ENCODE measurements around the gene TMEM202. TPM values are rescaled to one million over a fixed set of nuclear protein-coding genes. Genes with fewer than 3 reads are reported as not detected.

The TMEM202 gene
- total and polyA plus RNA-seq, 2 experiments from 2014 or later: not detected

- TF ChIP-seq CTCF (conservative IDR thresholded peaks at IDR 0.05; ENCODE audit: low read depth in 2 of 2): no peak
Observed at GRCh38 chr15:72375501-72375845, 22.6 kb upstream of the TMEM202 start (continued).

- Histone ChIP-seq H3K27ac (ENCODE audit: low read depth) (peak within 1 kb of the TSS; percentile 89), H2AFZ (peak within 1 kb of the TSS; percentile 100), H4K20me1 (replicated peaks; ENCODE audit: insufficient read depth) (no peaks in the 10 kb centered on the region; the same call in 1 of the 2 replicates), H3F3A (replicated peaks; ENCODE audit: low read depth) (0 out of 2 replicates have a peak, but pooled peaks cover 4% of the 10 kb centered on the region), H3K4me1 (ENCODE audit: insufficient read depth) (peaks cover 11% of the 10 kb centered on the region; the same call in 1 of the 2 replicates), H3K27me3 (ENCODE audit: insufficient read depth) (no peaks in the 10 kb centered on the region), H3K9me2 (ENCODE audit: insufficient read depth) (no peaks in the 10 kb centered on the region), H3K4me3 (peak within 1 kb of the TSS; percentile 96), H3K4me2 (peak within 1 kb of the TSS; percentile 97), H3K79me2 (replicated peaks; ENCODE audit: insufficient read depth) (peaks cover 35% of the 10 kb centered on the region), H3K36me3 (ENCODE audit: insufficient read depth) (no peaks in the 10 kb centered on the region)
- Mint-ChIP-seq H3K27me3 (ENCODE audit: insufficient read depth, low read depth, poor library complexity) (peaks cover 15% of the 10 kb centered on the region), H3K9me3 (peaks cover 7% of the 10 kb centered on the region; the same call in 2 of the 3 replicates), H3K4me3 (peak within 1 kb of the TSS; percentile 93), H3K27ac (peak within 1 kb of the TSS; percentile 78), H3K36me3 (ENCODE audit: low read depth) (no peaks in the 10 kb centered on the region), H3K4me1 (peaks cover 18% of the 10 kb centered on the region)
- ATAC-seq: peak; percentile 98
- DNase-seq (ENCODE audit: low spot score): peak; percentile 99
- peak; percentile 98 for TF ChIP-seq POLR2AphosphoS5 (IDR thresholded peaks at IDR 0.05; ENCODE audit: low read depth)
- TF ChIP-seq ZNF331 (CRISPR knock-in tag; IDR thresholded peaks at IDR 0.05; ENCODE audit: low read depth): no peak
- no peak for TF ChIP-seq CTCF (conservative IDR thresholded peaks at IDR 0.05; ENCODE audit: low read depth in 2 of 2)
- no peak for TF ChIP-seq NANOG (IDR thresholded peaks at IDR 0.05; ENCODE audit: borderline replicate concordance)
- TF ChIP-seq, protein P1, sequence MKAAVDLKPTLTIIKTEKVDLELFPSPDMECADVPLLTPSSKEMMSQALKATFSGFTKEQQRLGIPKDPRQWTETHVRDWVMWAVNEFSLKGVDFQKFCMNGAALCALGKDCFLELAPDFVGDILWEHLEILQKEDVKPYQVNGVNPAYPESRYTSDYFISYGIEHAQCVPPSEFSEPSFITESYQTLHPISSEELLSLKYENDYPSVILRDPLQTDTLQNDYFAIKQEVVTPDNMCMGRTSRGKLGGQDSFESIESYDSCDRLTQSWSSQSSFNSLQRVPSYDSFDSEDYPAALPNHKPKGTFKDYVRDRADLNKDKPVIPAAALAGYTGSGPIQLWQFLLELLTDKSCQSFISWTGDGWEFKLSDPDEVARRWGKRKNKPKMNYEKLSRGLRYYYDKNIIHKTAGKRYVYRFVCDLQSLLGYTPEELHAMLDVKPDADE (IDR thresholded peaks at IDR 0.05): peak; percentile 90
- peak; percentile 75 for TF ChIP-seq CREB1 (CRISPR knock-in tag; IDR thresholded peaks at IDR 0.05; ENCODE audit: low read depth)
Observed at GRCh38 chr15:72375846-72376581, 22.1 kb upstream of the TMEM202 start, which contains the start of gene HEXA. Gene HEXA, minus strand, starts transcription at chr15:72376014. Its CDS starts 42 bp downstream, at chr15:72375972.

DNA sequence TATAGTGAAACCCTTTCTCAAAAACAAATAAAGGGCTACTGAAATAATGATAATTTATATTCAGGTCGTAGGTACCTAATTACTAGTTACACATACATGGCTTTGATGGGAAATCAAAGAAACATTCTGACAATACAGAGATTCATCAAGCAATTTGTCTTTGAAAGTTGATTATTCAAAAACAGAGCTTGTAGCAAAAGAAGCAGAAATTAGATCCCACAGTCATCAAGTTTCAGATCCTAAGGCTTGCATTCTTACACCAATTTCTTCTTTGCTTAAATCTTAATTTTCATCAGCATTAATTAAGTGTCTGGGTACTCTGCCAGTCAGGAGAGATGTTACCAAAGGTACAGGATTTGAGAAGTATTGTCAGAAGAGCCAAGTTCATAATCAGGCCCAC is 20.8 kb upstream of the TMEM202 start:
- H3K9me3 Mint-ChIP-seq: peaks cover 7% of the 10 kb centered on the region; the same call in 2 of the 3 replicates
- no peaks in the 10 kb centered on the region for H3K36me3 Mint-ChIP-seq (ENCODE audit: low read depth)
- peaks cover 15% of the 10 kb centered on the region for H3K27me3 Mint-ChIP-seq (ENCODE audit: insufficient read depth, low read depth, poor library complexity)
- Histone ChIP-seq H3K36me3 (ENCODE audit: insufficient read depth) (no peaks in the 10 kb centered on the region), H3K4me1 (ENCODE audit: insufficient read depth) (peaks cover 11% of the 10 kb centered on the region; the same call in 1 of the 2 replicates), H2AFZ (no peak overlapping the region), H4K20me1 (replicated peaks; ENCODE audit: insufficient read depth) (no peaks in the 10 kb centered on the region; the same call in 1 of the 2 replicates), H3K79me2 (replicated peaks; ENCODE audit: insufficient read depth) (peaks cover 26% of the 10 kb centered on the region), H3K27me3 (ENCODE audit: insufficient read depth) (no peaks in the 10 kb centered on the region), H3K4me3 (no peak overlapping the region), H3F3A (replicated peaks; ENCODE audit: low read depth) (0 out of 2 replicates have a peak, but pooled peaks cover 4% of the 10 kb centered on the region), H3K9me2 (ENCODE audit: insufficient read depth) (no peaks in the 10 kb centered on the region), H3K4me2 (no peak overlapping the region), H3K27ac (ENCODE audit: low read depth) (no peak overlapping the region)
- no peak for DNase-seq (ENCODE audit: low spot score)
- no peak for ATAC-seq
- H3K4me1 Mint-ChIP-seq: peaks cover 18% of the 10 kb centered on the region
- no peak overlapping the region for H3K4me3 Mint-ChIP-seq
- no peak overlapping the region for H3K27ac Mint-ChIP-seq
- TF ChIP-seq JUNB (IDR thresholded peaks at IDR 0.05; ENCODE audit: unreplicated experiment) (no peak), ZNF331 (CRISPR knock-in tag; IDR thresholded peaks at IDR 0.05; ENCODE audit: low read depth) (no peak), CTCF (conservative IDR thresholded peaks at IDR 0.05; ENCODE audit: low read depth in 2 of 2) (no peak)
- TF ChIP-seq, protein P1 (IDR thresholded peaks at IDR 0.05): no peak
